Neural crest cell (in vitro differentiated cells): ENCODE measurements around the gene OBP2B. TPM values are rescaled to one million over a fixed set of nuclear protein-coding genes. Genes with fewer than 3 reads are reported as not detected.
"Not testable (repeated sequence)": the region's sequence is repeated elsewhere in the genome, so short reads cannot be mapped to it uniquely, and the experiment has no call there.

Source experiments
- DNase-seq: peaks from one replicate; pipeline ENCODE4 v3.0.0; 2021; ENCODE audit warnings: low read depth, mixed read lengths, low spot score
- H3K27ac Mint-ChIP-seq: one replicate; pipeline ENCODE4 v1.8.0; 2021; ENCODE audit warnings: mild to moderate bottlenecking, mixed read lengths; ENCODE audit not compliant: unreplicated experiment
- H3K27me3 Mint-ChIP-seq: 2 replicates; pipeline ENCODE4 v1.8.0; 2021; ENCODE audit warnings: low read depth, mild to moderate bottlenecking, mixed read lengths
- H3K36me3 Mint-ChIP-seq: 2 replicates; pipeline ENCODE4 v1.8.0; 2021; ENCODE audit warnings: low read depth, mild to moderate bottlenecking, mixed read lengths
- H3K4me1 Mint-ChIP-seq: 2 replicates; pipeline ENCODE4 v1.8.0; 2021; ENCODE audit warnings: mixed read lengths
- H3K4me3 Mint-ChIP-seq: one replicate; pipeline ENCODE4 v1.8.0; 2021; ENCODE audit warnings: mild to moderate bottlenecking, mixed read lengths
- H3K9me3 Mint-ChIP-seq: 2 replicates; pipeline ENCODE4 v1.8.0; 2021; ENCODE audit warnings: mixed read lengths
- CTCF ChIP-seq: fragments of 200-600 bp; sonication (generic); conservative IDR thresholded peaks from 2 replicates; pipeline ENCODE4 v1.5.0; 2021; ENCODE audit warnings: antibody characterized with exemption, mild to moderate bottlenecking
- total RNA-seq: library from RNA; stranded (reverse); gene quantifications from 2 replicates; pipeline ENCODE4 v1.2.1, GENCODE V29; 2021

Gene OBP2B
- total RNA-seq, 1 donor from 2014 or later, result not detected

DNA sequence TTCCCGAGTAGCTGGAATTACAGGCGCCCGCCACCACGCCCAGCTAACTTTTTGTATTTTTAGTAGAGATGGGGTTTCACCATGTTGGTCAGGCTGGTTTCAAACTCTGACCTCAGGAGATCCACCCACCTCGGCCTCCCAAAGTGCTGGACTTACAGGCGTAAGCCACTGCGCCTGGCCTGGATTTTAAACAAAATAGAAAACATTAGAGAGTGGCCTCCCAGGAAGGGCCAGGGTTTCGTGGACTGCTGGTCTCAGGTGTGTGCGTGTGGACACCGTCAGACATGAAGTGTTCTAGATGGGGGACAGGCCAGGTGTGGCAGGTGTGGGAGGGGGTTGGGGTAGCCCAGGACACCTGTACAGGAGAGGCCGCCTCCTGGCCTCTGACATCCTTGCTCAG lies 38.3 kb downstream of the OBP2B start:
- no peak for TF ChIP-seq CTCF
- H3K36me3 Mint-ChIP-seq, result no peaks in the 10 kb centered on the region
- no peak overlapping the region for H3K27ac Mint-ChIP-seq
- no peaks in the 10 kb centered on the region for H3K4me1 Mint-ChIP-seq
- no peak overlapping the region for H3K4me3 Mint-ChIP-seq
- no peak for DNase-seq
- no peaks in the 10 kb centered on the region for H3K9me3 Mint-ChIP-seq
- peaks cover 15% of the 10 kb centered on the region for H3K27me3 Mint-ChIP-seq

DNA sequence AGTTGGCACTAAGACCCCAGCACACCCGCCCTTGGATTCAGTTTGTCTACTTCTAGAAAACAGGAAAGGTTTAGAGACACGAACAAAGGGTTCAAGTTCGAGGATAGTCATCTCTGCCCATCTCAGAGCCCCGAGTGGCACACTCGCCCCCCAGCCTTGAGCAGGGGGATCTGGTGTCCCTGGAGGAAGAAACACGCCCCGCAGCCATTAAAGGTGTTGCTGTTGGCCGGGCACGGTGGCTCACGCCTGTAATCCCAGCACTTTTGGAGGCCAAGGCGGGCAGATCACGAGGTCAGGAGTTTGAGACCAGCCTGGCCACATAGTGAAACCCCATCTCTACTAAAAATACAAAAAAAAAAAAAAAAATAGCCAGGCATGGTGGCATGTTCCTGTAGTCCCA lies 39.4 kb downstream of the OBP2B start:
- not testable (repeated sequence) for H3K9me3 Mint-ChIP-seq, H3K4me1 Mint-ChIP-seq, H3K27me3 Mint-ChIP-seq, DNase-seq, H3K36me3 Mint-ChIP-seq, H3K27ac Mint-ChIP-seq, H3K4me3 Mint-ChIP-seq

DNA sequence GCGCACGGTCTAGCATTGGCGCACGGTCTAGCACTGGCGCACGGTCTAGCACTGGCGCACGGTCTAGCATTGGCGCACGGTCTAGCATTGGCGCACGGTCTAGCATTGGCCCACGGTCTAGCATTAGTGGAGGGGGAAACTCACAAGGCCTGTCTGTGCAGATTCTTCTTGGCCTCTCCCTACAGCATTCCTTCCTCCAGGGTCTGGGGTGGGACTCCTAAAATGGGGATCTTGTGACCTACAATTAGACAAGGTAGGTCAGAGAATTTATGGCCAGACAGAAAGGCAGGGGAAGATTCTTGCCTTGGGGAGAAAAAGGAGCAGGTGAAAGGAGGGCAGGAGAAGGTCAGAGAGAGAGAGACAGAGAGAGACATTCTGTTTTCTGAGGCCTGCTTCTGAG lies 39.9 kb downstream of the OBP2B start:
- Mint-ChIP-seq H3K4me3 (no peak overlapping the region), H3K4me1 (peaks cover 1% of the 10 kb centered on the region), H3K27me3 (peaks cover 5% of the 10 kb centered on the region), H3K36me3 (no peaks in the 10 kb centered on the region), H3K27ac (no peak overlapping the region), H3K9me3 (no peaks in the 10 kb centered on the region)
- no peak for DNase-seq
- TF ChIP-seq CTCF, result no peak

DNA sequence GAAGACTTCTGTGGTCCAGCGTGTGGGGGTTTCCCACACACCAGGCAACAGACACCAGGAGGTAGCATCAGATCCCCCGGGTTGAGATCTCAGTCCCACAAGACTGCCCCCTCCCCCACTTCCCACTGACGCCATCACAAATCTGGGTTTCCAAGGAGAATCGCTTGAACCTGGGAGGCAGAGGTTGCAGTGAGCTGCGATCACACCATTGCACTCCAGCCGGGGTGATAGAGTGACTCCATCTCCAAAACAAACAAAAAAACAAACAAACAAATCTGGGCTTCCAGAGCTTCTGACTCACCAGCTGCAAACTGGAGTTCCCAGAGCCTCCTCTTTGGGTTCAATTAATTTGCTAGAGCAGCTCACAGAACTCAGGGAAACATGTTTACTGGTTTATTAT lies 40.6 kb downstream of the OBP2B start:
- Mint-ChIP-seq H3K27me3 (peaks cover 2% of the 10 kb centered on the region), H3K4me3 (no peak overlapping the region), H3K27ac (no peak overlapping the region), H3K4me1 (peaks cover 5% of the 10 kb centered on the region), H3K9me3 (no peaks in the 10 kb centered on the region), H3K36me3 (no peaks in the 10 kb centered on the region)
- no peak for DNase-seq
- no peak for TF ChIP-seq CTCF

DNA sequence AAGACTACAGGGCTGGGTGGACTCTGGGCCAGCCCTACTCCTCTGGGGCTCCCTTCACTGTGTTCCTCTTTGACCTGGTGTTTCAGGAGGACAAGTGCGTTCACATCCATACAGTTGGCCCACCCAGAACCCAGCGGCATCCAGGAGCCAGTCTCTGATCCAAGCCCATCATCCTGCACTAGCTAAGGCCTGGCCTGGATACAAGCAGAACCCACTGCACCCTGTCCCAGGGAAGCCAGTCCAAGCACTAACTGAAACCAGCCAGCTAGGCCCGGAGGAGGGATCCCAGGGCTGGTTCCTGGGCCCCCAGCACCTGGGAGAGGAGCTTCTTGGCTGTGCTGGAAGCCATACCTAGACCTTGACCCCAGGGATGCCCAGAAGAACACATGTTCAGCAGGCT lies 41.3 kb downstream of the OBP2B start:
- Mint-ChIP-seq H3K9me3 (no peaks in the 10 kb centered on the region), H3K27me3 (peaks cover 2% of the 10 kb centered on the region), H3K4me1 (peaks cover 5% of the 10 kb centered on the region), H3K36me3 (no peaks in the 10 kb centered on the region), H3K27ac (no peak overlapping the region), H3K4me3 (no peak overlapping the region)
- DNase-seq, result no peak
- no peak for TF ChIP-seq CTCF

GRCh38 chr9:133167096-133167730 lies 41.8 kb downstream of the OBP2B start:
- no peak for TF ChIP-seq CTCF
- no peak overlapping the region for H3K4me3 Mint-ChIP-seq
- H3K9me3 Mint-ChIP-seq, result no peaks in the 10 kb centered on the region
- H3K4me1 Mint-ChIP-seq, result peaks cover 5% of the 10 kb centered on the region
- H3K27me3 Mint-ChIP-seq, result peaks cover 2% of the 10 kb centered on the region
- DNase-seq, result no peak
- H3K36me3 Mint-ChIP-seq, result no peaks in the 10 kb centered on the region
- H3K27ac Mint-ChIP-seq, result no peak overlapping the region
